HepG2 (cell line): Measurements from ENCODE around the gene CCDC34. TPM values are rescaled to one million over a fixed set of nuclear protein-coding genes. Genes with fewer than 3 reads are reported as not detected.

Source experiments
- HNRNPK ChIP-seq: fragments of 200-400 bp; formaldehyde crosslinking; IDR thresholded peaks from 2 replicates; pipeline ENCODE4 v1.6.1; 2018; ENCODE audit warnings: low read length, low read depth, moderate library complexity, mild to moderate bottlenecking; ENCODE audit not compliant: poor library complexity, severe bottlenecking
- KAT8 ChIP-seq: IDR thresholded peaks from 2 replicates; pipeline ENCODE4 v1.6.1; 2016; ENCODE audit warnings: missing genetic modification reagents, missing compliant biosample characterization
- NBN ChIP-seq: fragments of 450-650 bp; conservative IDR thresholded peaks from 2 replicates; pipeline ENCODE4 v1.6.1; 2017
- NPAS2 ChIP-seq: sonication (generic); formaldehyde crosslinking; IDR thresholded peaks from 2 replicates; pipeline ENCODE4 v1.8.0; 2022; ENCODE audit warnings: mild to moderate bottlenecking, missing genetic modification reagents, borderline replicate concordance
- PHB2 ChIP-seq: fragments of 450-650 bp; IDR thresholded peaks from 2 replicates; pipeline ENCODE4 v1.6.1; 2018; ENCODE audit not compliant: partially characterized antibody
- PHF20 ChIP-seq: sonication (generic); formaldehyde crosslinking; IDR thresholded peaks from 2 replicates; pipeline ENCODE4 v1.5.0; 2020; ENCODE audit warnings: mild to moderate bottlenecking, missing genetic modification reagents
- PPARG ChIP-seq: conservative IDR thresholded peaks from 2 replicates; pipeline ENCODE4 v1.6.1; 2016; ENCODE audit warnings: missing biosample characterization, missing genetic modification reagents
- SP4 ChIP-seq: sonication (generic); formaldehyde crosslinking; IDR thresholded peaks from 2 replicates; pipeline ENCODE4 v1.8.1; 2023; ENCODE audit warnings: mild to moderate bottlenecking, missing genetic modification reagents
- ZNF12 ChIP-seq: sonication (generic); formaldehyde crosslinking; IDR thresholded peaks from 2 replicates; pipeline ENCODE4 v1.5.0; 2020; ENCODE audit warnings: missing genetic modification reagents
- ZNF207 ChIP-seq: fragments of 450-650 bp; IDR thresholded peaks from 2 replicates; pipeline ENCODE4 v1.6.1; 2016; ENCODE audit warnings: antibody characterized with exemption, borderline replicate concordance
- polyA plus RNA-seq, 8 experiments: library from polyadenylated mRNA; depleted of rRNA in 3 of 8; stranded (reverse) in 7 of 8; unstranded in 1 of 8; fragments of >200 nt; fragmentation: Illumina TruSeq in 4 of 8; extraction: Trizol in 4 of 8; gene quantifications; 2 replicates each; pipeline versions ENCODE4 v1.2.1 to v1.2.3, GENCODE V29; 2011 to 2016; ENCODE audit warnings: low read depth in 4 of 8, missing spikeins in 1 of 8, mixed read lengths in 1 of 8; ENCODE audit not compliant: insufficient read depth in 1 of 8
- total RNA-seq, 5 experiments: library from RNA; depleted of rRNA; stranded (reverse); fragments of >200 nt; fragmentation: Illumina TruSeq; extraction: Trizol; gene quantifications; 2 replicates each; pipeline ENCODE4 v1.2.3, GENCODE V29; 2016; ENCODE audit warnings: low read depth in 1 of 5
- TF ChIP-seq, protein P1 (sequence below): sonication (generic); formaldehyde crosslinking; IDR thresholded peaks from 2 replicates; pipeline ENCODE4 v1.4.0; 2020; ENCODE audit warnings: mild to moderate bottlenecking, low read depth, missing genetic modification reagents
- TF ChIP-seq, protein P2 (sequence below): sonication (generic); formaldehyde crosslinking; conservative IDR thresholded peaks from 2 replicates; pipeline ENCODE4 v1.4.0; 2020; ENCODE audit warnings: missing genetic modification reagents
- TF ChIP-seq, protein P3 (sequence below): sonication (generic); formaldehyde crosslinking; IDR thresholded peaks from 2 replicates; pipeline ENCODE4 v1.4.0; 2020; ENCODE audit warnings: missing genetic modification reagents, borderline replicate concordance
- TF ChIP-seq, protein P4 (sequence below): sonication (generic); formaldehyde crosslinking; IDR thresholded peaks from 2 replicates; pipeline ENCODE4 v1.5.0; 2020; ENCODE audit warnings: missing genetic modification reagents
- TF ChIP-seq, protein P5 (sequence below): IDR thresholded peaks from 2 replicates; pipeline ENCODE4 v1.6.1; 2016; ENCODE audit warnings: low read depth
- TF ChIP-seq, protein P6 (sequence below): sonication (generic); formaldehyde crosslinking; IDR thresholded peaks from 2 replicates; pipeline ENCODE4 v1.4.0; 2020; ENCODE audit warnings: mild to moderate bottlenecking, missing genetic modification reagents

Gene CCDC34
- total and polyA plus RNA-seq, 2 of the 13 experiments (the other 11 are each of a cell fraction or from before 2014, with no cell fraction given): 7.6 to 34.3 TPM

DNA sequence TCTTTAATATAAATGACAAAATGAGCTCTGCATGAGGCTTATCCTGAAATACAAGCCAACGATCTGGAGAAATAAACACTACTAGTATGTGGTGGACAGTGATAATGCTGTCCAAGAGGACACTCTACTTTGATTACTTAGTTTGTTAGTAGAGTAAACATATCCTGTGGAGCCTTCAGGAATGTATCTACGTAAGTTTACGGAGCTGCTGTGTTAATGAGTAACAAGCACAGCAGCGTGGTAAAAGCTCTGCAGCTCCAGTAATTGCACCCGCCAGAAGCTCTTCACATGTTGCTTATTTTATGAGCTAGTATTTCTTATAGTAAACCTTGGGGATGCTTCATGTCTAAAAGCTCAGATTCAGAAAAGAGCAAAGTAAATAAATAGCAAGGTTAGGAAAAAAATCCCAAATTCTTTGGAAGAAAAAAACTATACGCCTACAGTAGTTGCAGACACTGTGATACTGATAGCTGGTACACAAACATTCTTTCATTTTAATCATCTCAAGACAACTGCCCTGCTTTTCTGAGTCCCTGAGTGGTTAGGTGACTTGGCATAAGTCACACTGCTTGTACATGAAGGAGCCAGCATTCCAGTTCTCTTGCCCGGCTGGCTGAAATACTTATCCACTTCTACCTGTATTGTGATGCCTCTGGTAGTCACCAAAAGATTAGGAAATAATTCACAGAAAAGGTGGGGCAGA, 32.7 kb upstream of the CCDC34 start (continued):
- TF ChIP-seq, protein P1, sequence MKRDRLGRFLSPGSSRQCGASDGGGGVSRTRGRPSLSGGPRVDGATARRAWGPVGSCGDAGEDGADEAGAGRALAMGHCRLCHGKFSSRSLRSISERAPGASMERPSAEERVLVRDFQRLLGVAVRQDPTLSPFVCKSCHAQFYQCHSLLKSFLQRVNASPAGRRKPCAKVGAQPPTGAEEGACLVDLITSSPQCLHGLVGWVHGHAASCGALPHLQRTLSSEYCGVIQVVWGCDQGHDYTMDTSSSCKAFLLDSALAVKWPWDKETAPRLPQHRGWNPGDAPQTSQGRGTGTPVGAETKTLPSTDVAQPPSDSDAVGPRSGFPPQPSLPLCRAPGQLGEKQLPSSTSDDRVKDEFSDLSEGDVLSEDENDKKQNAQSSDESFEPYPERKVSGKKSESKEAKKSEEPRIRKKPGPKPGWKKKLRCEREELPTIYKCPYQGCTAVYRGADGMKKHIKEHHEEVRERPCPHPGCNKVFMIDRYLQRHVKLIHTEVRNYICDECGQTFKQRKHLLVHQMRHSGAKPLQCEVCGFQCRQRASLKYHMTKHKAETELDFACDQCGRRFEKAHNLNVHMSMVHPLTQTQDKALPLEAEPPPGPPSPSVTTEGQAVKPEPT (CRISPR knock-in tag): no peak
- peak; percentile 35; the same call in 1 of the 2 replicates for TF ChIP-seq PPARG
- TF ChIP-seq, protein P2, sequence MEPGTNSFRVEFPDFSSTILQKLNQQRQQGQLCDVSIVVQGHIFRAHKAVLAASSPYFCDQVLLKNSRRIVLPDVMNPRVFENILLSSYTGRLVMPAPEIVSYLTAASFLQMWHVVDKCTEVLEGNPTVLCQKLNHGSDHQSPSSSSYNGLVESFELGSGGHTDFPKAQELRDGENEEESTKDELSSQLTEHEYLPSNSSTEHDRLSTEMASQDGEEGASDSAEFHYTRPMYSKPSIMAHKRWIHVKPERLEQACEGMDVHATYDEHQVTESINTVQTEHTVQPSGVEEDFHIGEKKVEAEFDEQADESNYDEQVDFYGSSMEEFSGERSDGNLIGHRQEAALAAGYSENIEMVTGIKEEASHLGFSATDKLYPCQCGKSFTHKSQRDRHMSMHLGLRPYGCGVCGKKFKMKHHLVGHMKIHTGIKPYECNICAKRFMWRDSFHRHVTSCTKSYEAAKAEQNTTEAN (CRISPR knock-in tag): no peak
- TF ChIP-seq, protein P3, sequence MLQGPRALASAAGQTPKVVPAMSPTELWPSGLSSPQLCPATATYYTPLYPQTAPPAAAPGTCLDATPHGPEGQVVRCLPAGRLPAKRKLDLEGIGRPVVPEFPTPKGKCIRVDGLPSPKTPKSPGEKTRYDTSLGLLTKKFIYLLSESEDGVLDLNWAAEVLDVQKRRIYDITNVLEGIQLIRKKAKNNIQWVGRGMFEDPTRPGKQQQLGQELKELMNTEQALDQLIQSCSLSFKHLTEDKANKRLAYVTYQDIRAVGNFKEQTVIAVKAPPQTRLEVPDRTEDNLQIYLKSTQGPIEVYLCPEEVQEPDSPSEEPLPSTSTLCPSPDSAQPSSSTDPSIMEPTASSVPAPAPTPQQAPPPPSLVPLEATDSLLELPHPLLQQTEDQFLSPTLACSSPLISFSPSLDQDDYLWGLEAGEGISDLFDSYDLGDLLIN: no peak
- TF ChIP-seq, protein P4, sequence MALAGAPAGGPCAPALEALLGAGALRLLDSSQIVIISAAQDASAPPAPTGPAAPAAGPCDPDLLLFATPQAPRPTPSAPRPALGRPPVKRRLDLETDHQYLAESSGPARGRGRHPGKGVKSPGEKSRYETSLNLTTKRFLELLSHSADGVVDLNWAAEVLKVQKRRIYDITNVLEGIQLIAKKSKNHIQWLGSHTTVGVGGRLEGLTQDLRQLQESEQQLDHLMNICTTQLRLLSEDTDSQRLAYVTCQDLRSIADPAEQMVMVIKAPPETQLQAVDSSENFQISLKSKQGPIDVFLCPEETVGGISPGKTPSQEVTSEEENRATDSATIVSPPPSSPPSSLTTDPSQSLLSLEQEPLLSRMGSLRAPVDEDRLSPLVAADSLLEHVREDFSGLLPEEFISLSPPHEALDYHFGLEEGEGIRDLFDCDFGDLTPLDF: no peak
- TF ChIP-seq NPAS2 (CRISPR knock-in tag): no peak
- TF ChIP-seq KAT8 (CRISPR knock-in tag): peak; percentile 18; the same call in 1 of the 2 replicates
- TF ChIP-seq, protein P5, sequence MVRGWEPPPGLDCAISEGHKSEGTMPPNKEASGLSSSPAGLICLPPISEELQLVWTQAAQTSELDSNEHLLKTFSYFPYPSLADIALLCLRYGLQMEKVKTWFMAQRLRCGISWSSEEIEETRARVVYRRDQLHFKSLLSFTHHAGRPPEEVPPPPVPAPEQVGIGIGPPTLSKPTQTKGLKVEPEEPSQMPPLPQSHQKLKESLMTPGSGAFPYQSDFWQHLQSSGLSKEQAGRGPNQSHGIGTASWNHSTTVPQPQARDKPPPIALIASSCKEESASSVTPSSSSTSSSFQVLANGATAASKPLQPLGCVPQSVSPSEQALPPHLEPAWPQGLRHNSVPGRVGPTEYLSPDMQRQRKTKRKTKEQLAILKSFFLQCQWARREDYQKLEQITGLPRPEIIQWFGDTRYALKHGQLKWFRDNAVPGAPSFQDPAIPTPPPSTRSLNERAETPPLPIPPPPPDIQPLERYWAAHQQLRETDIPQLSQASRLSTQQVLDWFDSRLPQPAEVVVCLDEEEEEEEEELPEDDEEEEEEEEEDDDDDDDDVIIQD: peak; percentile 27; the same call in 1 of the 2 replicates
- TF ChIP-seq, protein P6, sequence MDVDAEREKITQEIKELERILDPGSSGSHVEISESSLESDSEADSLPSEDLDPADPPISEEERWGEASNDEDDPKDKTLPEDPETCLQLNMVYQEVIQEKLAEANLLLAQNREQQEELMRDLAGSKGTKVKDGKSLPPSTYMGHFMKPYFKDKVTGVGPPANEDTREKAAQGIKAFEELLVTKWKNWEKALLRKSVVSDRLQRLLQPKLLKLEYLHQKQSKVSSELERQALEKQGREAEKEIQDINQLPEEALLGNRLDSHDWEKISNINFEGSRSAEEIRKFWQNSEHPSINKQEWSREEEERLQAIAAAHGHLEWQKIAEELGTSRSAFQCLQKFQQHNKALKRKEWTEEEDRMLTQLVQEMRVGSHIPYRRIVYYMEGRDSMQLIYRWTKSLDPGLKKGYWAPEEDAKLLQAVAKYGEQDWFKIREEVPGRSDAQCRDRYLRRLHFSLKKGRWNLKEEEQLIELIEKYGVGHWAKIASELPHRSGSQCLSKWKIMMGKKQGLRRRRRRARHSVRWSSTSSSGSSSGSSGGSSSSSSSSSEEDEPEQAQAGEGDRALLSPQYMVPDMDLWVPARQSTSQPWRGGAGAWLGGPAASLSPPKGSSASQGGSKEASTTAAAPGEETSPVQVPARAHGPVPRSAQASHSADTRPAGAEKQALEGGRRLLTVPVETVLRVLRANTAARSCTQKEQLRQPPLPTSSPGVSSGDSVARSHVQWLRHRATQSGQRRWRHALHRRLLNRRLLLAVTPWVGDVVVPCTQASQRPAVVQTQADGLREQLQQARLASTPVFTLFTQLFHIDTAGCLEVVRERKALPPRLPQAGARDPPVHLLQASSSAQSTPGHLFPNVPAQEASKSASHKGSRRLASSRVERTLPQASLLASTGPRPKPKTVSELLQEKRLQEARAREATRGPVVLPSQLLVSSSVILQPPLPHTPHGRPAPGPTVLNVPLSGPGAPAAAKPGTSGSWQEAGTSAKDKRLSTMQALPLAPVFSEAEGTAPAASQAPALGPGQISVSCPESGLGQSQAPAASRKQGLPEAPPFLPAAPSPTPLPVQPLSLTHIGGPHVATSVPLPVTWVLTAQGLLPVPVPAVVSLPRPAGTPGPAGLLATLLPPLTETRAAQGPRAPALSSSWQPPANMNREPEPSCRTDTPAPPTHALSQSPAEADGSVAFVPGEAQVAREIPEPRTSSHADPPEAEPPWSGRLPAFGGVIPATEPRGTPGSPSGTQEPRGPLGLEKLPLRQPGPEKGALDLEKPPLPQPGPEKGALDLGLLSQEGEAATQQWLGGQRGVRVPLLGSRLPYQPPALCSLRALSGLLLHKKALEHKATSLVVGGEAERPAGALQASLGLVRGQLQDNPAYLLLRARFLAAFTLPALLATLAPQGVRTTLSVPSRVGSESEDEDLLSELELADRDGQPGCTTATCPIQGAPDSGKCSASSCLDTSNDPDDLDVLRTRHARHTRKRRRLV: no peak
- no peak for TF ChIP-seq SP4
- TF ChIP-seq PHF20: no peak
- TF ChIP-seq NBN: no peak
- TF ChIP-seq ZNF207: no peak
- TF ChIP-seq PHB2: no peak
- no peak for TF ChIP-seq HNRNPK
- TF ChIP-seq ZNF12 (CRISPR knock-in tag): no peak
